GM18508 (cell line): ENCODE data around the gene VAT1.
"Not testable (repeated sequence)": the region's sequence is repeated elsewhere in the genome, so short reads cannot be mapped to it uniquely, and the experiment has no call there.

Experiments
- ATAC-seq: cut with Tn5 transposase; IDR thresholded peaks from one replicate; pipeline ENCODE4 v1.9.1; 2021; ENCODE audit warnings: moderate number of reproducible peaks; ENCODE audit not compliant: insufficient read depth, unreplicated experiment

The VAT1 gene

GRCh38 chr17:43021741-43022512, at the start of gene VAT1:
Gene VAT1 (minus strand): TSS chr17:43022385. CDS start chr17:43022322, 63 bp downstream.
- no peak for ATAC-seq

GRCh38 chr17:43070872-43071271, 48.7 kb upstream of the VAT1 start:
- no peak for ATAC-seq

- no peak for ATAC-seq
Measured at GRCh38 chr17:43070257-43070656, 48.1 kb upstream of the VAT1 start.

DNA sequence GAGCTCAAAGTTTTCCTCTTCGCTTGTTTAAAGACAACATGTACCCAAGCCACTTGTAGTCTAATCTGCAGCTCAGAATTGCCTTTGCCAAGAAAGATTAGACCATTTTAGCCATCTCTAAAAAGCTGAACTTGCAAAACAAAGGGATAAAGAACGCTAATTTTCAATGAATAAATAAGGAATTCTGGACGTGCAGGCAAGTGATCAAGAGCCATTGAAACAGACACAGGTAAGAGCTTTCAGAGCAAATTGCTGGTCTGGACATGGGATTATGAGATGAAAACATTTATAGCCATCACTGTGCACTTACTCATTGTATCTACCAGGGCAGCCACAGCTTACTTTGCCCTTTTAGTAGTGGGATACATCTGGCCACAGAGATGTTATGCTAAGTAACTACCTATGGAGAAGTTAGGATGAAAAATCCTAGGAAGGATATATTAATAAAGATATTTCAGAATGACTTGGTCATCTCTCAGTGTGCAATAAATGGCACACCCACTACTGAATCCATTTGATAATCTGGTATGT, 47.2 kb upstream of the VAT1 start:
- no peak for ATAC-seq

- no peak for ATAC-seq
Measured at GRCh38 chr17:43068570-43069367, 46.6 kb upstream of the VAT1 start.

- no peak for ATAC-seq
Measured at GRCh38 chr17:43062984-43063638, 40.9 kb upstream of the VAT1 start.

DNA sequence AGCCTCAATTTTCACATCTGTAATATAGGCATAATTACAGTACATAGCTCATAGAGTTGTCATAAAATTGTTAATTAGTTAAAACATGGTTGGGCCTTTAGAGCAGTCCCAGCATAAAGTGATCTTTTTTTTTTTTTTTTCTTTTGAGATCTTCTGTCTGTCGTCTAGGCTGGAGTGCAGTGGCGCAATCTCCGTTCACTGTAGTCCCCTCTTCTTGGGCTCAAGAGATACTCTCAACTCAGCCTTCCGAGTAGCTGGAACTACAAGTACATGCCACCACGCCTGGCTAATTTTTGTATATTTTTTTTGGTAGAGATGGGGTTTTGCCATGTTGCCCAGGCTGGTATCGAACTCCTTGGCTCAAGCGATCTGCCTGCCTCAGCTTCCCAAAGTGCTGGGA, 33.9 kb upstream of the VAT1 start:
- no peak for ATAC-seq

- not testable (repeated sequence) for ATAC-seq
Measured at GRCh38 chr17:43053008-43053407, 30.8 kb upstream of the VAT1 start.

DNA sequence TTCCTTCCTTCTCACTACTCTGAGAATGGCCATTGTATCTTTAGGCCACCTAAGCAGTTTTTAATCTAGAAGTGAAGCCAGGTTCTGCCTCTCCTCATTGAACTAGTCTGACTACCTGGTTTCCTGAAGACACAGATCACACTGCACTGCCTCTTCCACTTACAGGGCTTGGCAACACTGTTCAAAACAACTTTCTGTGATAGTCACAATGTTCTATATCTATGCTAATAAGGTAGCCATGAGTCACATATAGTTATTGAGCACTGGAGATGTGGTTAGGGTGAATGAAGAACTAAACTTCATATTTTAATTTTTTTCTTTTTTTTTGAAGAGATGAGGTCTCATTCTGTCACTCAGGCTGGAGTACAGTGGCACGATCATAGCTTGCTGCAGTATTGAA, 29.8 kb upstream of the VAT1 start:
- no peak for ATAC-seq

GRCh38 chr17:43044024-43044423, 21.8 kb upstream of the VAT1 start:
- no peak for ATAC-seq

DNA sequence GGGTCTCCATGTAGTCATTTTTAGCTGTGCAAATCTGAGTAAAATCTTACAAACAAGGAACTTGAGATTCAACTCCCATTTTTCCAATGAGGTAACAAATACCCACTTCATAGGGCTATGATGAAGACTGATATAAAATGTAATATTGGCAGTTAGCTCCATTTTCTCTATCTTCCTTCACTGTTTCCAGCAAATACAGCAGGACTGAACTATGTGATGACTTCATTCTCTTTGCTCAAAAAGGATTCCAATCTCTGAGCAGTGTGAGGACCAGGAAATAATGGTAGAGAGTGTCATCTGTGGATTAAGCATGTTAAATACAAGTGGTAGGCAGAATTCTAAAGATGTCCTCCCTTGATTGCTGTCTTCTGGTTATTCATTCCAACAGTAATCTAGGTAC, 21.1 kb upstream of the VAT1 start:
- no peak for ATAC-seq

DNA sequence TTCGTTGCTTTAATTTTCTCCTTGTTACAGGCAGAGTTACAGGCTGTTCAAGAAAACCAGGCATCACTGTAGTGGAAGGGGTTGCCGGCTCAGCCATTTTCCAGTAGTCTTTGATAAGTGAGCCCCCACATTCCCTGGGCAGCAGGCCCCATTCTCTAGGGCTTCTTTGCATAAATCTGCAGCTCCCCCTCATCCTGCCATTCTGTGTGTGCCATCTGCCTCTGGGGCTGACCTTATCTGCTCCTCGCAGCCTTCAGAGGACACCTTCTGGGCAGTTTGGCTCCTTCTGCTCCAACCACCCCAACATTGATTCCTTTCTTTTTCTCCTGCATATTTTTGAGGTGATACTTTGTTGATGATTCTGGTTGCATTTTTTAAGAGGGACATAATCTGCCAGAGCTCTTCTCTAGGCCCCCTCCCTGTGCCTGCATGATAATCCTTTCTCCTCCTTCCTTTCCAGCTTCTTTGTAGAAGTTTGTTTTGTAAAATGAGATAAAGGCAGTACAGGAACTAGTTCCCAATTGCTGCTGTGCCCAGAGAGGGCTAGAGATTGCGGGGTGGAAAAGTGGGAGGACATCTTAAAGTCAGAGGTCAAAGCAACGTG, 19.9 kb upstream of the VAT1 start:
- ATAC-seq, result no peak

DNA sequence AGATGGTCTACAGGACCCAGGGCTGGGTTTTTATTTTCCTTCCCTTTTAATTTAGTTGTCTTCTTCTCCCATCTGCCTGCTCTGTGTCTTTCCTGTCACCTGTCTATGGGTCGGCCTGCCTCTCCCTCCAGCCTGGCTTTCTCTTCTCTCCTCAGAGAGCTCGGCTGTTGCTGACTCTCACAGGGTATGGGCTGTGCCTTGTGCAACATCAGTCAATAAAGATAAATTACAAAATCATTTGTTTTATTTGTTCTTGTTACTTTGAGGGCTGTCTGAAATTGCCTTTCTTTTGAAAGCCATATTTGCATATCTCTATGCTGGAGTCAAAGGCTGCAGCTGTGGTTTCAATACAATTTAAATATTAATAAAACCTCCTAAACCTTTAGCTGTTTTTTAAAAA, 18.5 kb upstream of the VAT1 start:
- ATAC-seq, result no peak

GRCh38 chr17:43039646-43040045, 17.5 kb upstream of the VAT1 start:
- no peak for ATAC-seq

- ATAC-seq, result no peak
Measured at GRCh38 chr17:43034894-43035293, 12.7 kb upstream of the VAT1 start.

GRCh38 chr17:43033948-43034881, 12.0 kb upstream of the VAT1 start:
- no peak for ATAC-seq

DNA sequence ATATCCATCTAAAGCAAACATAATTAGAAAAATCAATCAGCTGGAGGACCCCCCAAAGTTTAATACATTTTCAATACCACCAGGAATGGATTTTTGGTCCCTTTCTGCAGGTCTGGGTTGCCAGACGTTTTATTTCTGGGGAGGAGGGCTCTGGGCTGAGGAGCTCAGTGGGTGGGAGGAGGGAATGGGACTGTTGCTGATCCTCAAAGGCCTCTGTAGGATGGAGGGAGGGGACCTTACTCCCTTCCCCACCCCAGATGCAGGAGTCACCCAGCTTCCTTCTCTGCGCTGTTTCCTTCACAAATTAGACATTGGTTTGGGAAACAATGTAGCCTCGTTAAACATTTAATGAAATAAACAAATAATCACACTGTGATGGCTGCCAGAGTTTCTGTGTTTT, 9.5 kb upstream of the VAT1 start:
- ATAC-seq, result no peak

DNA sequence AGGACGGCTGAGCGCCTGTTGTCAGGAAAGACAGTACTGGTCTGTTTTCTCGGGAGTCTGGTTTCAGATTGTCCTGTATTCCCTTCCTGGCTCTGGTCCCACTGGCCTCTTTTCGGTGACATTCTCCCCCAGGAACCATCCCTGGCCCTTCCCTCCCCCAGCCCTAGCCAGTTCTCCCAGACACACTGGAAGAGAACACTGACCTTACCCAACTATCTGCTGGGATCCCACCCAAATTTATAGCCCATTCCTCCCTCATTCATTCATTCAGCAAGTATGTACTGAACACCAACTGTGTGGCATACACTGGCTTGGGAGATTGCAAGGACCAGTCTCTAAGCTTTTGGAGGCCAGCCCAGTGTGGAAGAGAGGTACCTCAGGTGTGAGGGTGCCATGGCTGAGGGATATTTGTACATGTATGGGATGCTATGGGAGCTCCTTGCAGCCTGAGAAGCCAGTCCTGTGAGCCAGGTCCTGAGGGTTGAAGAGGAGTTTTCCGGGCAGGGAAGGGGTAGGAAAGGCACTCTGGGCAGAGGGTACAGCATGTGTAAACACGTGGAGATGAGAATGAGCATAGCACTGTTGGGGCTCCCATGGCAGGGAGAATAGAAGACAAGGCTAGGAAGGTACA, 8.1 kb upstream of the VAT1 start:
- ATAC-seq, result no peak

GRCh38 chr17:43028221-43028861, 6.2 kb upstream of the VAT1 start:
- ATAC-seq, result no peak
